Upper lobe of right lung (tissue), 1 donor: Measurements from ENCODE around the gene DOCK6. TPM values are rescaled to one million over a fixed set of nuclear protein-coding genes. Genes with fewer than 3 reads are reported as not detected.

ENCODE experiments used
- ATAC-seq: fragments of 200-7000 bp; cut with Tn5 transposase; one replicate; pipeline ENCODE4 v1.9.1; 2020; ENCODE audit warnings: mild to moderate bottlenecking, moderate library complexity
- DNase-seq: peaks from one replicate; pipeline ENCODE4 v3.0.0-alpha.2; 2020
- H3K27ac ChIP-seq: fragments of 200-600 bp; one replicate; pipeline ENCODE4 v1.8.0; 2022
- H3K27me3 ChIP-seq: fragments of 200-600 bp; one replicate; pipeline ENCODE4 v1.8.0; 2022; ENCODE audit warnings: mild to moderate bottlenecking
- H3K36me3 ChIP-seq: fragments of 200-600 bp; one replicate; pipeline ENCODE4 v1.8.0; 2022
- H3K4me1 ChIP-seq: fragments of 200-600 bp; one replicate; pipeline ENCODE4 v1.8.0; 2022
- H3K4me3 ChIP-seq: fragments of 200-600 bp; one replicate; pipeline ENCODE4 v1.8.0; 2022; ENCODE audit warnings: mild to moderate bottlenecking
- H3K9me3 ChIP-seq: fragments of 200-600 bp; one replicate; pipeline ENCODE4 v1.8.0; 2022
- intact Hi-C: fragments of 100-400 bp; cut with DNase I; formaldehyde crosslinking; loops from one replicate; pipeline ENCODE4 v1.11.0; 2022
- total RNA-seq: library from RNA; stranded (reverse); fragmentation: NEBNext Ultra II Directional; extraction: Animal tissue kit (Norgen Biotek cat#: 25700); gene quantifications from one replicate; pipeline ENCODE4 v1.2.1, GENCODE V29; 2021
- TF ChIP-seq, protein P1 (sequence below): fragments of 200-600 bp; IDR thresholded peaks from one replicate; pipeline ENCODE4 v1.8.0; 2022; ENCODE audit warnings: antibody characterized with exemption
- donor health status: DM: no; HTN: yes; CAD: no; lungs with severe emphysema.

DOCK6 gene
- total RNA-seq, 1 donor from 2014 or later, result 138 TPM

DNA sequence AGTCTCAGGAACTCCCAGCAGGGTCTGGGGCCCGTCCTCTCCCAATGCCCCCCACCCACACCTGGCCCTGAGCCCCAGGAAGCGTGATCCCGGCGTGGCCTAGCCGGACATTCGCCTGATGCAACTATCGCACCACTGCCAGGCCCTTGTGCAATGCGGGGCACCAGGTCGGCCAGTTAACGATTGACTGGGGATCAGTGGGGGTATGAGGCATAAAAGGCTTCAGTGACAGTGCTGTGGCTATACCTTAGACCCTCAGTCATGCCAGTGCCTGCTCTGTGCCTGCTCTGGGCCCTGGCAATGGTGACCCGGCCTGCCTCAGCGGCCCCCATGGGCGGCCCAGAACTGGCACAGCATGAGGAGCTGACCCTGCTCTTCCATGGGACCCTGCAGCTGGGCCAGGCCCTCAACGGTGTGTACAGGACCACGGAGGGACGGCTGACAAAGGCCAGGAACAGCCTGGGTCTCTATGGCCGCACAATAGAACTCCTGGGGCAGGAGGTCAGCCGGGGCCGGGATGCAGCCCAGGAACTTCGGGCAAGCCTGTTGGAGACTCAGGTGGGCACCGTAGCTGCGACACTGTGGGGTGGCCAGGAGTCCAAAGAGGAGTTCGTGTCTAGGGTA, 22.8 kb downstream of the DOCK6 start, which contains the start of gene ANGPTL8:
TSS of gene ANGPTL8 (plus strand) at position 243 of the 624 bp plus-strand sequence. CDS start at position 262, 19 bp downstream.
- TF ChIP-seq, protein P1, sequence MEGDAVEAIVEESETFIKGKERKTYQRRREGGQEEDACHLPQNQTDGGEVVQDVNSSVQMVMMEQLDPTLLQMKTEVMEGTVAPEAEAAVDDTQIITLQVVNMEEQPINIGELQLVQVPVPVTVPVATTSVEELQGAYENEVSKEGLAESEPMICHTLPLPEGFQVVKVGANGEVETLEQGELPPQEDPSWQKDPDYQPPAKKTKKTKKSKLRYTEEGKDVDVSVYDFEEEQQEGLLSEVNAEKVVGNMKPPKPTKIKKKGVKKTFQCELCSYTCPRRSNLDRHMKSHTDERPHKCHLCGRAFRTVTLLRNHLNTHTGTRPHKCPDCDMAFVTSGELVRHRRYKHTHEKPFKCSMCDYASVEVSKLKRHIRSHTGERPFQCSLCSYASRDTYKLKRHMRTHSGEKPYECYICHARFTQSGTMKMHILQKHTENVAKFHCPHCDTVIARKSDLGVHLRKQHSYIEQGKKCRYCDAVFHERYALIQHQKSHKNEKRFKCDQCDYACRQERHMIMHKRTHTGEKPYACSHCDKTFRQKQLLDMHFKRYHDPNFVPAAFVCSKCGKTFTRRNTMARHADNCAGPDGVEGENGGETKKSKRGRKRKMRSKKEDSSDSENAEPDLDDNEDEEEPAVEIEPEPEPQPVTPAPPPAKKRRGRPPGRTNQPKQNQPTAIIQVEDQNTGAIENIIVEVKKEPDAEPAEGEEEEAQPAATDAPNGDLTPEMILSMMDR, result no peak
- H3K4me1 ChIP-seq, result peaks cover 5% of the 10 kb centered on the region
- intact Hi-C loops, result no loop called here
- no peak for ATAC-seq
- H3K9me3 ChIP-seq, result no peaks in the 10 kb centered on the region
- H3K27me3 ChIP-seq, result no peaks in the 10 kb centered on the region
- no peak within 1 kb of the TSS for H3K27ac ChIP-seq
- no peak within 1 kb of the TSS for H3K4me3 ChIP-seq
- H3K36me3 ChIP-seq, result peaks cover 47% of the 10 kb centered on the region
- DNase-seq, result no peak

DNA sequence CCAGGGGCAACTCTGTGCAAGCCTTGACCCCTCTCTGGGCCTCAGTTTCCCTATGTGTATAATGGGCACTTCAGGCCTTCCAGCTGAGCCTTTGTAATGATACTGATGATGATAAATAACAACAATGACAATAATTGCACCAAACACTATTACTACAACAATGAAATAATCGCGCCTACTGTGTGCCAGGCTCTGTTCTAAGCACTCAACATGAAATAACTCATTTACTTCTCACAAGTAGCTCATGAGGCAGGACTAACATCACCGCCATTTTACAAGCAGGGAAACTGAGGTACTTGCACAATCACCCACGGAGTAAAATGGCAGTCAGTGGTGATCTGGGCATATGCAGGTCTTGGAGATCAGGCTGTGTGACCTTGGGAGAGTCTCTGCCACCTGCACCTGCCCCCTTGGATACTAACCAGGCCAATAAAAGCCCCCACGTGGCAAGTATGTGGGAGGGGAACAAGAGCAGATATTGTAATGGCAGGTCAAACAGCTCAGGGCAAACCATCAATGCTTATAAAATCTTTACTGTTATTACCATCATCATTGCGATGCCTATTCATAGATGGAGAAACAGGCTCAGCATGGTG, 23.4 kb downstream of the DOCK6 start:
- peaks cover 47% of the 10 kb centered on the region for H3K36me3 ChIP-seq
- DNase-seq (no peak), ATAC-seq (no peak)
- no peaks in the 10 kb centered on the region for H3K27me3 ChIP-seq
- intact Hi-C loops, result no loop called here
- H3K9me3 ChIP-seq, result no peaks in the 10 kb centered on the region
- H3K4me1 ChIP-seq, result peaks cover 4% of the 10 kb centered on the region
- no peak overlapping the region for H3K4me3 ChIP-seq
- no peak overlapping the region for H3K27ac ChIP-seq
- TF ChIP-seq, protein P1, result no peak

DNA sequence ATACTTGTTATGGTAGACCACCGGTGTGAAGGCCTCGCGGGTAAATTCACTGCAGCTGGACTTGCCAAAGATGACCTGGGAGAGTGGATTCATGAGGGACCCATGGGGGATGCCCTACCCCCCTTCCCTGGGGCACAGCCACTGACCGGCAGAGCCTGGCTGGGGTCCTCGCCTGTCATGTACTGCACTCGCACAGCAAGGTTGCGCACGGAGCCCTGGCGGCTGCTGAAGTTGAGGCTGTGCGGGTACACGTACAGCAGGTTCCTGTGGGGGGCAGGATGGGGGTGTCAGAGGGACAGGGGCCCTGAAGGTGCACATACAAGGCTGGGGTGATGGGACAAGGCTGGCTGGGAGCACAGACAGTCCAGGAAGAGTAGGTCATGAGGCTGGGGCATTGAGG, 24.3 kb downstream of the DOCK6 start:
- H3K4me1 ChIP-seq, result no peaks in the 10 kb centered on the region
- intact Hi-C loops, result no loop called here
- H3K9me3 ChIP-seq, result no peaks in the 10 kb centered on the region
- no peak for DNase-seq
- ATAC-seq, result no peak
- H3K36me3 ChIP-seq, result peaks cover 47% of the 10 kb centered on the region
- H3K27me3 ChIP-seq, result no peaks in the 10 kb centered on the region
- no peak overlapping the region for H3K4me3 ChIP-seq
- TF ChIP-seq, protein P1, result no peak
- H3K27ac ChIP-seq, result no peak overlapping the region

DNA sequence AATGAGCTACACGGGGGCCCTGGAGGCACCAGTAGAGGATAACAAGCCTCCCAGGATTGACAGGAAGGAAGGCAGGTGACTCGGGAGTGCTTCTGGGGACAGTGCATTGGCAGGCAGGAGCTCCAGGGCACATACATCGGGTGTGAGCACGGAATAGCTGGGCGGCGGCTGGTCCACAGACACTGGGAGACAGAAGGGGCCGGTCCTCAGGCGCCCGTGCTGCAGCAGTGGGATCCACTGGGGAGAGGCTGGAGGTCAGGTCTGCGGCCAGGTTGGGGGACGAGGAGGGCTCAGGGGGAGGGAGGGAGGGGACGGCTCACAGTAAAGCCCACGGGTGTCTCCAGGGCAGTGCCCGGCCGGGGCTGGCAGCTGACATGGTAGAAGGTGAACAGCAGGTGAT, 25.0 kb downstream of the DOCK6 start:
- Histone ChIP-seq H3K27ac (no peak overlapping the region), H3K36me3 (peaks cover 53% of the 10 kb centered on the region), H3K4me3 (no peak overlapping the region), H3K9me3 (no peaks in the 10 kb centered on the region), H3K27me3 (no peaks in the 10 kb centered on the region), H3K4me1 (no peaks in the 10 kb centered on the region)
- intact Hi-C loops, result no loop called here
- TF ChIP-seq, protein P1, result no peak
- ATAC-seq (no peak), DNase-seq (no peak)

DNA sequence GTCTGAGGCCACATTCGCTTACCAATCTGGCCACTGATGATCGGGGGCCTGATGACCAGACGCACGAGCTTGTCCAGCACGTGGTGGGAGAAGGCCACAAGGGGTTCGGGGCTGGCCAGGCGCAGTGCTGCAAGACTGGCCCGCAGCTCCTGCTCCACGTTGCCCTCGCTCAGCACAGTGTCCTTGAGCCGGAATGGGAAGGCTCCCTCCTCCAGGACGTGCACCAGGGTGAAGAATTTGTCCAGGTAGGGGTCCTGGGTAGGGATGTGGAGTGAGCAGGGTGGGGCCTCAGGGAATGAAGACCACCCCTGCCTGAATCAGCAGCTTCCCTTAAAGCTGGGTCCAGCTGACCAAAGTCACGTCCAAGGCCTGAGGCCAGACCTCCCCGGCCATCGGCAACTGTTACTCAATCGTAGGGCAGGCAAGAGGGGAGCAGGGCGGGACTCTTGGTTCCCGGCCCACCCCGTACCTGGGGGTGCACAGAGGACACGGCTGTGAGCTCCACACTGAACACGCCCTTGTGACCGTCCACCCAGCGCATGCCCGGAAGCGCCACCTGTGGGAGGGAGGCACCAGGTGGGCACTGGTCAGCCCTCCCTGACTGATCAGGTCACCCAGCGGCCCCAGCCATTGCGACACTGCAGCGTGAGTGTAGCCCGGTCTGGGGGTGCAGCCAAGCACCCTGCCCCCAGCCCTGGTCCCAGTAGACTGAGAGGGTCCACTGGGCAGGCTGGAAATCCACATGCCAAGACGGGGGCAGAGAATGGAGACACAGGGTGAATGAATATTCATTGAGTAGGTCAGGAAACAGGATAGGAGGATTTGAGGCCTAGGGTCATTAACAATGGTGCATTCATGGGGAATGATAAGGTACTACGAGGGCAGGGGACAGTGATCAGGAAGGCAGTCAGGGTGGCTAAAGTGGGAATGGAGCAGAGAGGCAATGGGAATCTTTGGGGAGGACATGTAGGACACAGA, 25.7 kb downstream of the DOCK6 start:
- H3K4me3 ChIP-seq, result no peak overlapping the region
- TF ChIP-seq, protein P1, result no peak
- intact Hi-C loops, result no loop called here
- no peaks in the 10 kb centered on the region for H3K27me3 ChIP-seq
- peak; percentile 5 for ATAC-seq
- H3K4me1 ChIP-seq, result no peaks in the 10 kb centered on the region
- DNase-seq, result no peak
- peaks cover 53% of the 10 kb centered on the region for H3K36me3 ChIP-seq
- H3K27ac ChIP-seq, result no peak overlapping the region
- H3K9me3 ChIP-seq, result no peaks in the 10 kb centered on the region
